H9 (cell line): ENCODE data around the gene XYLB. TPM values are rescaled to one million over a fixed set of nuclear protein-coding genes. Genes with fewer than 3 reads are reported as not detected.

Experiments used
- DNase-seq: peaks from one replicate; pipeline ENCODE4 v3.0.0-alpha.2; 2017
- H2AFZ ChIP-seq: one replicate; pipeline ENCODE4 v1.6.1; 2013; ENCODE audit warnings: mild to moderate bottlenecking, low read length, control low read depth, moderate library complexity
- H2AK5ac ChIP-seq: 2 replicates; pipeline ENCODE4 v1.6.1; 2013; ENCODE audit warnings: low read length, control low read depth, mixed read lengths; ENCODE audit not compliant: insufficient read length
- H2BK120ac ChIP-seq: one replicate; pipeline ENCODE4 v1.6.1; 2013; ENCODE audit warnings: low read depth, mild to moderate bottlenecking, low read length, control low read depth, inconsistent platforms; ENCODE audit not compliant: poor library complexity, severe bottlenecking
- H2BK12ac ChIP-seq: 2 replicates; pipeline ENCODE4 v1.6.1; 2013; ENCODE audit warnings: low read length, control low read depth, mixed read lengths, low read depth; ENCODE audit not compliant: insufficient read length
- H2BK15ac ChIP-seq: 2 replicates; pipeline ENCODE4 v1.6.1; 2013; ENCODE audit warnings: low read depth, low read length, control low read depth
- H2BK20ac ChIP-seq: one replicate; pipeline ENCODE4 v1.6.1; 2013; ENCODE audit warnings: low read depth, mild to moderate bottlenecking, low read length, control low read depth, inconsistent platforms; ENCODE audit not compliant: poor library complexity, severe bottlenecking
- H2BK5ac ChIP-seq: 2 replicates; pipeline ENCODE4 v1.6.1; 2013; ENCODE audit warnings: low read length, control low read depth, mixed read lengths; ENCODE audit not compliant: insufficient read length
- H3K14ac ChIP-seq: 2 replicates; pipeline ENCODE4 v1.6.1; 2013; ENCODE audit warnings: low read length, control low read depth; ENCODE audit not compliant: insufficient read depth
- H3K18ac ChIP-seq: 2 replicates; pipeline ENCODE4 v1.6.1; 2013; ENCODE audit warnings: low read depth, mild to moderate bottlenecking, mixed read lengths, low read length, control low read depth; ENCODE audit not compliant: insufficient read length
- H3K23ac ChIP-seq: 2 replicates; pipeline ENCODE4 v1.6.1; 2013; ENCODE audit warnings: low read length, control low read depth, mixed read lengths, low read depth; ENCODE audit not compliant: insufficient read length
- H3K23me2 ChIP-seq: 2 replicates; pipeline ENCODE4 v1.6.1; 2013; ENCODE audit warnings: low read depth, mild to moderate bottlenecking, mixed read lengths, low read length, control low read depth; ENCODE audit not compliant: insufficient read length, poor library complexity, severe bottlenecking
- H3K27ac ChIP-seq: 2 replicates; pipeline ENCODE4 v1.5.1; 2013; ENCODE audit warnings: low read length, control low read depth, mixed read lengths, low read depth; ENCODE audit not compliant: insufficient read length
- H3K27me3 ChIP-seq: 2 replicates; pipeline ENCODE4 v1.6.1; 2013; ENCODE audit warnings: low read length, control low read depth, inconsistent platforms; ENCODE audit not compliant: insufficient read depth
- H3K4ac ChIP-seq: 2 replicates; pipeline ENCODE4 v1.6.1; 2013; ENCODE audit warnings: low read depth, mild to moderate bottlenecking, control low read depth, inconsistent platforms, low read length, moderate library complexity
- H3K4me1 ChIP-seq: 2 replicates; pipeline ENCODE4 v1.6.1; 2013; ENCODE audit warnings: low read length, control low read depth, inconsistent platforms; ENCODE audit not compliant: insufficient read depth
- H3K4me2 ChIP-seq: 2 replicates; pipeline ENCODE4 v1.6.1; 2013; ENCODE audit warnings: low read length, control low read depth, mixed read lengths; ENCODE audit not compliant: insufficient read length, insufficient read depth
- H3K56ac ChIP-seq: 2 replicates; pipeline ENCODE4 v1.6.1; 2013; ENCODE audit warnings: low read depth, mild to moderate bottlenecking, mixed read lengths, low read length, control low read depth; ENCODE audit not compliant: insufficient read length
- H3K79me1 ChIP-seq: 2 replicates; pipeline ENCODE4 v1.6.1; 2013; ENCODE audit warnings: low read depth, mild to moderate bottlenecking, moderate library complexity, low read length, control low read depth, inconsistent platforms; ENCODE audit not compliant: insufficient read depth, poor library complexity, severe bottlenecking
- H3K79me2 ChIP-seq: 2 replicates; pipeline ENCODE4 v1.6.1; 2013; ENCODE audit warnings: low read length, control low read depth, inconsistent platforms; ENCODE audit not compliant: insufficient read depth
- H3K9ac ChIP-seq: 2 replicates; pipeline ENCODE4 v1.6.1; 2013; ENCODE audit warnings: low read length, control low read depth, mixed read lengths; ENCODE audit not compliant: insufficient read length; ENCODE audit errors: extremely low read depth
- H3K9me3 ChIP-seq: one replicate; pipeline ENCODE4 v1.6.1; 2013; ENCODE audit warnings: low read depth, low read length, inconsistent platforms; ENCODE audit not compliant: control insufficient read depth
- H3T11ph ChIP-seq: one replicate; pipeline ENCODE4 v1.6.1; 2013; ENCODE audit warnings: mild to moderate bottlenecking, low read length, control low read depth, inconsistent platforms
- H4K20me1 ChIP-seq: one replicate; pipeline ENCODE4 v1.6.1; 2013; ENCODE audit not compliant: control insufficient read depth, insufficient read length, insufficient read depth
- H4K5ac ChIP-seq: 2 replicates; pipeline ENCODE4 v1.6.1; 2013; ENCODE audit warnings: low read depth, mild to moderate bottlenecking, mixed read lengths, low read length, control low read depth; ENCODE audit not compliant: insufficient read length
- H4K8ac ChIP-seq: replicated peaks from 2 replicates; pipeline ENCODE4 v1.6.1; 2013; ENCODE audit warnings: low read length, control low read depth, mixed read lengths, low read depth; ENCODE audit not compliant: insufficient read length
- H4K91ac ChIP-seq: 2 replicates; pipeline ENCODE4 v1.6.1; 2013; ENCODE audit warnings: low read depth, mild to moderate bottlenecking, moderate library complexity, mixed read lengths, low read length, control low read depth; ENCODE audit not compliant: insufficient read length
- H3K27ac Mint-ChIP-seq, 3 experiments: 2 replicates in 2 of 3; 3 replicates in 1 of 3; pipeline ENCODE4 v1.8.0; 2020 to 2021; ENCODE audit warnings: mixed read lengths in 3 of 3, mild to moderate bottlenecking in 1 of 3, moderate library complexity in 1 of 3
- H3K27me3 Mint-ChIP-seq: 2 replicates; pipeline ENCODE4 v1.8.0; 2021; ENCODE audit warnings: low read depth, mild to moderate bottlenecking, moderate library complexity, mixed read lengths
- H3K36me3 Mint-ChIP-seq, 3 experiments: 2 replicates in 2 of 3; 3 replicates in 1 of 3; pipeline ENCODE4 v1.8.0; 2020 to 2021; ENCODE audit warnings: low read depth in 3 of 3, mixed read lengths in 3 of 3; ENCODE audit not compliant: insufficient read depth in 1 of 3
- H3K4me1 Mint-ChIP-seq, 2 experiments: 2 replicates each; pipeline ENCODE4 v1.8.0; 2020; ENCODE audit warnings: mixed read lengths in 2 of 2
- H3K4me3 Mint-ChIP-seq, 2 experiments: 2 replicates in 1 of 2; 3 replicates in 1 of 2; pipeline ENCODE4 v1.8.0; 2020 to 2021; ENCODE audit warnings: mild to moderate bottlenecking in 2 of 2, mixed read lengths in 2 of 2, moderate library complexity in 1 of 2
- H3K9me3 Mint-ChIP-seq, 2 experiments: 2 replicates in 1 of 2; 3 replicates in 1 of 2; pipeline ENCODE4 v1.8.0; 2020; ENCODE audit warnings: mild to moderate bottlenecking in 2 of 2, mixed read lengths in 2 of 2, moderate library complexity in 1 of 2
- WGBS: extraction: QIAGEN DNeasy Blood & Tissue Kit; methylation state at CpG from one replicate; pipeline ENCODE4 v1.1.7; 2013; ENCODE audit warnings: missing lambda C conversion rate, low lambda C conversion rate, mixed read lengths; ENCODE audit not compliant: insufficient read length; ENCODE audit errors: extremely low coverage; 5-methylcytosine and 5-hydroxymethylcytosine counted together
- total RNA-seq: library from RNA; stranded (reverse); gene quantifications from 2 replicates; pipeline ENCODE4 v1.2.1, GENCODE V29; 2021
- TF ChIP-seq, protein P1 (sequence below): fragments of 200-600 bp; sonication (generic); conservative IDR thresholded peaks from 3 replicates; pipeline ENCODE4 v1.8.0; 2021; ENCODE audit warnings: antibody characterized with exemption, mild to moderate bottlenecking

The XYLB gene
- total RNA-seq, 1 experiment from 2014 or later: 2.6 TPM

- no peak overlapping the region for H2BK15ac ChIP-seq
- DNase-seq: no peak
- H3K56ac ChIP-seq: no peak overlapping the region
- H4K91ac ChIP-seq: no peak overlapping the region
- no peak overlapping the region for H4K5ac ChIP-seq
- H3K14ac ChIP-seq: no peak overlapping the region
- H3T11ph ChIP-seq: no peak overlapping the region
- H4K8ac ChIP-seq: no peak overlapping the region
- Mint-ChIP-seq H3K4me3 (no peak overlapping the region), H3K9me3 (peaks cover 4 to 5% of the 10 kb centered on the region in 2 experiments; a peak in 4 of 5 replicates), H3K27me3 (no peaks in the 10 kb centered on the region; the same call in 1 of the 2 replicates), H3K4me1 (no peaks in the 10 kb centered on the region), H3K27ac (no peak overlapping the region), H3K36me3 (peaks cover 12 to 25% (median 19%) of the 10 kb centered on the region in 3 experiments)
- H3K79me1 ChIP-seq: no peaks in the 10 kb centered on the region
- no peak overlapping the region for H2BK120ac ChIP-seq
- no peak overlapping the region for H3K18ac ChIP-seq
- H3K4me2 ChIP-seq: no peak overlapping the region
- H3K4ac ChIP-seq: no peak overlapping the region
- no peak overlapping the region for H2AK5ac ChIP-seq
- no peaks in the 10 kb centered on the region for H3K9me3 ChIP-seq
- H3K4me1 ChIP-seq: no peaks in the 10 kb centered on the region
- H3K9ac ChIP-seq: no peak overlapping the region
- H3K27me3 ChIP-seq: no peaks in the 10 kb centered on the region
- H3K79me2 ChIP-seq: no peaks in the 10 kb centered on the region
- H2AFZ ChIP-seq: no peak overlapping the region
- no peak overlapping the region for H2BK12ac ChIP-seq
- H3K23ac ChIP-seq: no peak overlapping the region
- no peak overlapping the region for H3K27ac ChIP-seq
- no CpG with 5 or more reads among the region's 4 CpGs for WGBS
- no peak overlapping the region for H2BK5ac ChIP-seq
- no peaks in the 10 kb centered on the region for H4K20me1 ChIP-seq
- TF ChIP-seq, protein P1, sequence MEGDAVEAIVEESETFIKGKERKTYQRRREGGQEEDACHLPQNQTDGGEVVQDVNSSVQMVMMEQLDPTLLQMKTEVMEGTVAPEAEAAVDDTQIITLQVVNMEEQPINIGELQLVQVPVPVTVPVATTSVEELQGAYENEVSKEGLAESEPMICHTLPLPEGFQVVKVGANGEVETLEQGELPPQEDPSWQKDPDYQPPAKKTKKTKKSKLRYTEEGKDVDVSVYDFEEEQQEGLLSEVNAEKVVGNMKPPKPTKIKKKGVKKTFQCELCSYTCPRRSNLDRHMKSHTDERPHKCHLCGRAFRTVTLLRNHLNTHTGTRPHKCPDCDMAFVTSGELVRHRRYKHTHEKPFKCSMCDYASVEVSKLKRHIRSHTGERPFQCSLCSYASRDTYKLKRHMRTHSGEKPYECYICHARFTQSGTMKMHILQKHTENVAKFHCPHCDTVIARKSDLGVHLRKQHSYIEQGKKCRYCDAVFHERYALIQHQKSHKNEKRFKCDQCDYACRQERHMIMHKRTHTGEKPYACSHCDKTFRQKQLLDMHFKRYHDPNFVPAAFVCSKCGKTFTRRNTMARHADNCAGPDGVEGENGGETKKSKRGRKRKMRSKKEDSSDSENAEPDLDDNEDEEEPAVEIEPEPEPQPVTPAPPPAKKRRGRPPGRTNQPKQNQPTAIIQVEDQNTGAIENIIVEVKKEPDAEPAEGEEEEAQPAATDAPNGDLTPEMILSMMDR: no peak
- H3K23me2 ChIP-seq: no peaks in the 10 kb centered on the region
- no peak overlapping the region for H2BK20ac ChIP-seq
These were observed 6.6 kb downstream of the XYLB start for GRCh38 chr3:38353151-38353550.
